GM12865 (cell line): ENCODE measurements around the gene SLC24A4.

ENCODE experiments used
- DNase-seq: peaks from one replicate; pipeline ENCODE4 v3.0.0; 2010; ENCODE audit warnings: low read depth
- H3K4me3 ChIP-seq: 2 replicates; pipeline ENCODE4 v1.5.1; 2011; ENCODE audit warnings: mild to moderate bottlenecking, low read depth, low read length, control low read depth
- TF ChIP-seq, protein P1 (sequence below): IDR thresholded peaks from 2 replicates; pipeline ENCODE4 v1.5.1; 2011; ENCODE audit warnings: low read length, control low read depth, low read depth, inconsistent platforms; ENCODE audit not compliant: insufficient read depth; ENCODE audit errors: missing control alignments

Gene SLC24A4

DNA sequence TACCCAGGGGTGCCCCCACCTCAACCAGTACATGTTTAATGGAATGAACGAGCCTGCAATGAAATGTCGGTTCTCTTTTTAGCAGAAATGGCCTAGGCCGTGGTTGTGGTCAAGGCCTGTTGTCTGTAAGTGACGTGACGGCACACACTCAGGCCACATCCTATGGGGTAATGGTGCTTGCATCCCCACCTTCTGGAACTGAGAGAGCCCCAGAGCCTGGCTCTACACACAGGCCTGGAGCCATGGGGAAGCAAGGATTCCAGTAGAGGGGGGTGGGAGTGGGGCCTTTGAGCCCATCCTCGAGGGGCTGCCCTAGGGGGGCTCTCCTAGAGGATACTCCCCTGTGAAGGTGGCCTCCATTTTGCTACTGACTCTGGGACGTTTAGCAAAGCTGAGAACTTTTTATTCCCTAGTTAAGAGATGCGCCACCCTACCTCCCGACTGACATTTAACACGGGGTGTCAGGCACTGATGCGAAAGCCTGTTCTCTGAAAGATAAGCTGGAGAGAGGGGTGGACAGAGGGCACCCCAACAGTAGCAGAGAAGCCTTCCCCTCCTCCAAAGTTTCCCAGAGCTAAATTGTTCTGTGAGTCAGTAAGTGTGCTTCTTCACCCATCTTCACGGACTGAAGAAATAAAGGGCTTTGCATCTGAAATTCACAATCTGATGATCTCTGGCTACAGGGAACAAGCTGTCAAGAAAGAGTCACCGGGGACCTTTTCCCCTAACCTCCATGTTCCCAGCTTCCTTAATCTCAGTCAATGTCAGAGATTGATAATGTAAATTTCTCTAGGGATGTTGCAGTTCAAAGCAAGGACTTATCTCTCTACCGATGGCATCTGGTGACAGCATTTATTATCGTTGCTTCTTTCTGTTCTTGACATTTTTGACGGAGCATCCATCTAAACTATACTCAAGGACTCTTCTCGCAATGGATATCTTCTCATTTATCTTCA is 197.4 kb downstream of the SLC24A4 start:
- TF ChIP-seq, protein P1, sequence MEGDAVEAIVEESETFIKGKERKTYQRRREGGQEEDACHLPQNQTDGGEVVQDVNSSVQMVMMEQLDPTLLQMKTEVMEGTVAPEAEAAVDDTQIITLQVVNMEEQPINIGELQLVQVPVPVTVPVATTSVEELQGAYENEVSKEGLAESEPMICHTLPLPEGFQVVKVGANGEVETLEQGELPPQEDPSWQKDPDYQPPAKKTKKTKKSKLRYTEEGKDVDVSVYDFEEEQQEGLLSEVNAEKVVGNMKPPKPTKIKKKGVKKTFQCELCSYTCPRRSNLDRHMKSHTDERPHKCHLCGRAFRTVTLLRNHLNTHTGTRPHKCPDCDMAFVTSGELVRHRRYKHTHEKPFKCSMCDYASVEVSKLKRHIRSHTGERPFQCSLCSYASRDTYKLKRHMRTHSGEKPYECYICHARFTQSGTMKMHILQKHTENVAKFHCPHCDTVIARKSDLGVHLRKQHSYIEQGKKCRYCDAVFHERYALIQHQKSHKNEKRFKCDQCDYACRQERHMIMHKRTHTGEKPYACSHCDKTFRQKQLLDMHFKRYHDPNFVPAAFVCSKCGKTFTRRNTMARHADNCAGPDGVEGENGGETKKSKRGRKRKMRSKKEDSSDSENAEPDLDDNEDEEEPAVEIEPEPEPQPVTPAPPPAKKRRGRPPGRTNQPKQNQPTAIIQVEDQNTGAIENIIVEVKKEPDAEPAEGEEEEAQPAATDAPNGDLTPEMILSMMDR = no peak
- DNase-seq = peak; percentile 16
- H3K4me3 ChIP-seq = no peak overlapping the region

DNA sequence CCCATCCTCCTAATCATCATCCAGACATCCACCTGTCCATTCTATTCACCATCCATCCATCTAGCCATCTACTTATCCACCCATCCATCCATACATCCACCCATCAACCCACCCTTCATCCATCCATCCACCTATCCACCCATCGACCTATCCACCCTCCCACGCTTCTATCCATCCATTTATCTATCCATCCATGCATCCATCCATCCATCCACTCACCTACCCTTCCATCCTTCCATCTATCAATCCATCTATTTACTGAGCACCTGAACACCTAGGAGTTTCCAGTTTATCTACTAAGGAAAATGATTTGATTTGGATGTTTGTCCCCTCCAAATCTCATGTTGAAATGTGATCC is 198.1 kb downstream of the SLC24A4 start:
- TF ChIP-seq, protein P1 = no peak
- no peak for DNase-seq
- H3K4me3 ChIP-seq = no peak overlapping the region

DNA sequence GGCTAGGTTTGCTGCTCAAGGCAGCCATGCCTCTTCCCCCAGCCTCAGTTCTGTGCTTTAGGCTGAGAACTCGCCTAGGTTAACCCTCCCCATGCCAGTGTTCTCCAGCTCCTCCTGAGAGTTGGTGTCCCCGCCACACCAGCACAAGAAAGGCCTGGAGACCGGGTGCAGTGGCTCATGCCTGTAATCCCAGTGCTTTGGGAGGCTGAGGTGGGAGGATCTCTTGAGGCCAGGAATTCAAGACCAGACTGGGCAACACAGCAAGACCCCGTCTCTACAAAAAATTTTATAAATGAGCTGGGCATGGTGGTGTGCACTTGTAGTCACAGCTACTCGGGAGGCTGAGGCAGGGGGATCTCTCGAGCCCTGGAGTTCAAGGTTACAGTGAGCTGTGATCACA is 200.8 kb downstream of the SLC24A4 start:
- no peak for DNase-seq
- no peak overlapping the region for H3K4me3 ChIP-seq
- TF ChIP-seq, protein P1 = no peak

DNA sequence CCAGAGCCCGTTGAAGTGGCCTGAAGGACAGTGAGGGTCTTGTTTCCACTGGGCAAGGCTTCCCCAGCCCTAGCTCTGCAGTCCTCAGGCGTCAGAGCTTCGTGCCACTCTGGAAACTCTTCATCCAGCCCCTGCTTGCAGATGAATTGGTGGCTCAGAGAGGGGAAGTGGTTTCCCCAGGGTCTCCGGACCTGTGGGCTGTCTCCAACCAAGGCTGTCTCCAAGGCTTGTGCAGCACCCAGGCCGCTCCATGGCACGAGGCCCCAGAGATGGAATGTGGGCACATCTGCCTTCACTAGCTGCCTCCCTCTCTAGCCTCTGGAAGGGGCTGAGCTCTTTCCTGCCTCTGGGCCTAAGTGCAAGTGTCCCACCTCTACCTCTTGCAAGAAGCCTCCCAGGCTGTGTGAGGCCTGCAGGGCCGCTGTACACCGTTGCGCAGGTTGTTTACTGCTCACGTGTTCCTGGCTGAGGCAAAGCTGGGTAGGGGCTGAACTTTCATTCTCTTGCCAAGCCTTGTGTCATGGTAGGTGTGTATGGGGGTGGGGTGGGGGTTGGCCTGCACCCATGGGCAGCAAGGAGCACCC is 201.7 kb downstream of the SLC24A4 start:
- H3K4me3 ChIP-seq = no peak overlapping the region
- DNase-seq = no peak
- TF ChIP-seq, protein P1 = no peak

DNA sequence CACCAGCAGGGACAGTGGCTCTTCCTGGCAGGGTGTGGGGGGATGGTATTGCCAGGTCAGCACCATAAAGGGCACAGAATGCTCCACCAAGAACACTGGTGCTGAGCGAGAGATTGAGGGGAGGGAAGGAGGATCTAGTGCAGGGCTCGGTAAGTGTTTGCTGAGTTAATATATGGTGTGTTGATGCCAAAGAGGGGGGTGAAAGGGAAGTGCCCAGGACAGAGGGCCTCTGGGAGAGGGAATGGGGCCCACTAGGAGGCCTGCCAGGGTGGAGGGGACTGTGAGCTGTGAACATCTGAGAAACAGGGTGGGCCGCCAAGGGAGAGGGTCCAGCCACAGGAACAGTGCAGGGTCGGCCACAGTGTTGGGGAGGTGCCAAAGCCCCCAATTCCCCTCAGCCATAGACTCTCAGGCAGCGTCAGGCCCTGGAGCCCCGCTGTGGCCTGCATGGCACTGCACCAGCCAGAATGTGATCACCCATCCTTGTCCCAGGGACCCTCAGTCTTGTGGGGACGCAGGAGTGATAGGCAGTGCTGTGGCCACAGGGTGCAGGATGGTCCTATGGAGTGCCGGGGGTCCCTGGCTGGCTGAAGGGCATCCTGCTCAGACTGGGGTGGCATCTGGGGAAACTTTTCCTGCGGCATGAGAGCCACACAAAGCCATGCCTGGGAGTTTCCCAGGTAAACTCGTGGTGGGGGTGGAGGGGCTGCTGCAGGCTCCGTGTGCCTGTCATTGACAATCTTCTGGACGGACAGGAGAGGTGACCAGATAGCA is 202.5 kb downstream of the SLC24A4 start:
- DNase-seq = no peak
- H3K4me3 ChIP-seq = no peak overlapping the region
- TF ChIP-seq, protein P1 = no peak

DNA sequence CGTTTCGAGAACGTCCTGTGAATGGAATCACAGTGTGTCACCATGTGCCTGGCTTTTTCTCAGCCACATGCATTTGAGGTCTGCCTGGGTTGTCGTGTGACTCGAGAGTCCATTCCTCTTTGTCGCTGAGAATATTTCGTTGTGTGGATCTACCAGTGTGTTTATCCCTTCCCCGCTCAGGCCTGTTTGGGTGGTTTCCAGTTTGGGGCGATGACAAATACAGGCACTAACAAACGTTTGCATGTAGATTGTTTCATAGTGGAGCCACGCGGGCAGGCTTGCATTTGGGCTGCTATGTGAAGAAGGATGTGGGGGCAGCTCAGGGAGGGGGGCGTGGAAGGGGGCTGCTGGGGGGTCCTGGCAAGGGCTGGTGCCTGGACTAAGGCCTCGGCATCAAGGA is 204.8 kb downstream of the SLC24A4 start:
- no peak overlapping the region for H3K4me3 ChIP-seq
- TF ChIP-seq, protein P1 = no peak
- no peak for DNase-seq
